Panc1 (cell line): ENCODE measurements around the gene RABEPK.

Experiments used
- CTCF ChIP-seq: fragments of 450-650 bp; IDR thresholded peaks from 2 replicates; pipeline ENCODE4 v1.5.1; 2017; ENCODE audit warnings: mild to moderate bottlenecking
- TCF7L2 ChIP-seq: IDR thresholded peaks from 2 replicates; pipeline ENCODE4 v1.6.1; 2011; ENCODE audit warnings: mild to moderate bottlenecking, low read depth, low read length, inconsistent platforms

- TF ChIP-seq TCF7L2 (no peak), CTCF (no peak)
Measured at GRCh38 chr9:125254231-125254630, 53.9 kb downstream of the RABEPK start.
